T-helper 2 cell treated with Interferon-gamma antibody and Interleukin-4, amounts not matched to agents 5 μg/mL and 100 μg/mL, for 36 hours (primary cell): ENCODE measurements around the gene DNM3.

Experiments
- DNase-seq: peaks from one replicate; pipeline ENCODE4 v3.0.0; 2021; ENCODE audit warnings: low spot score
- H3K27ac Mint-ChIP-seq: one replicate; pipeline ENCODE4 v1.8.0; 2021; ENCODE audit warnings: mild to moderate bottlenecking, mixed read lengths
- H3K27me3 Mint-ChIP-seq: one replicate; pipeline ENCODE4 v1.8.0; 2021; ENCODE audit warnings: low read depth, mixed read lengths
- H3K36me3 Mint-ChIP-seq: one replicate; pipeline ENCODE4 v1.8.0; 2021; ENCODE audit warnings: low read depth, mixed read lengths
- H3K4me1 Mint-ChIP-seq: one replicate; pipeline ENCODE4 v1.8.0; 2021; ENCODE audit warnings: low read depth, mixed read lengths
- H3K4me3 Mint-ChIP-seq: one replicate; pipeline ENCODE4 v1.8.0; 2022; ENCODE audit warnings: mild to moderate bottlenecking, moderate library complexity, mixed read lengths
- H3K9me3 Mint-ChIP-seq: one replicate; pipeline ENCODE4 v1.8.0; 2021; ENCODE audit warnings: mixed read lengths

Gene DNM3

DNA sequence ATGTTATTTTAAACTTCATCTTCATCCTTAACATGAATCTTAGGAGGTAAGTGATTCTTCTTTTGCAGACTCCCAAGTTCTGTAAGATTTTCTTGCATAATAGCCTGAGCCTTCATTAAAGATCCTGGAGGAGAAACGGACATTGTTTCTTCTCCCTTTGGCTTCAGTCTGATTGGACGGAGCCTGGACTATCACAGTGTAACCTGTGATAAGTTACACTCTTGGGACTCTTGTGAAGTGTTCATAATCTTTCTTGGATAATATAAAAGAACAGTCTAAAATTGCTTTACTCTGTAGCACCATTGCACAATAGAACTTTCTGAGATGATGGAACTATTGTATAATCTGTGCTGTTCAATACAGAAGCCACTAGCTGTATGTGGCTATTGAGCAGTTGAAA lies 244.8 kb downstream of the DNM3 start:
- H3K27ac Mint-ChIP-seq: no peak overlapping the region
- peaks cover 5% of the 10 kb centered on the region for H3K27me3 Mint-ChIP-seq
- H3K9me3 Mint-ChIP-seq: no peaks in the 10 kb centered on the region
- H3K36me3 Mint-ChIP-seq: no peaks in the 10 kb centered on the region
- peaks cover 4% of the 10 kb centered on the region for H3K4me1 Mint-ChIP-seq
- no peak for DNase-seq
- no peak overlapping the region for H3K4me3 Mint-ChIP-seq

DNA sequence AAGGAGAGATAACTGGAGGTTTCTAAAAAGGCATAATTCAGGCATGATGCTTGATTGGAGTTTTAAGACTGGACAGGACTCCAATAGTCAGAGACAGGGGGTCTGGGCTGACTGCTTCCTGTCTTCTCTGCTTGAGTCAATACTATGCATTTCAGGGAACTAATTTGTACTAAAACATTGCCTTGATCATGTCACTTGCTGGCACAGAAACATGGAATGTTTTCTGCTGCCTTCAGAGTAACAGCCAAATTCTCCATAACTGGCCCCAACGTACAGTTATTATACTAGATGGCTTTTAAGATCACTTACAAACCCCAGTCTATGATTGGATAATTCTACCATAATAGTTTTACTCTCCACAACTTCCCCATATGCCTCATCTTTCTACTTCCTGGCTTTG lies 247.0 kb downstream of the DNM3 start:
- peaks cover 5% of the 10 kb centered on the region for H3K27me3 Mint-ChIP-seq
- H3K4me1 Mint-ChIP-seq: peaks cover 4% of the 10 kb centered on the region
- DNase-seq: no peak
- H3K36me3 Mint-ChIP-seq: no peaks in the 10 kb centered on the region
- H3K27ac Mint-ChIP-seq: no peak overlapping the region
- no peaks in the 10 kb centered on the region for H3K9me3 Mint-ChIP-seq
- no peak overlapping the region for H3K4me3 Mint-ChIP-seq

DNA sequence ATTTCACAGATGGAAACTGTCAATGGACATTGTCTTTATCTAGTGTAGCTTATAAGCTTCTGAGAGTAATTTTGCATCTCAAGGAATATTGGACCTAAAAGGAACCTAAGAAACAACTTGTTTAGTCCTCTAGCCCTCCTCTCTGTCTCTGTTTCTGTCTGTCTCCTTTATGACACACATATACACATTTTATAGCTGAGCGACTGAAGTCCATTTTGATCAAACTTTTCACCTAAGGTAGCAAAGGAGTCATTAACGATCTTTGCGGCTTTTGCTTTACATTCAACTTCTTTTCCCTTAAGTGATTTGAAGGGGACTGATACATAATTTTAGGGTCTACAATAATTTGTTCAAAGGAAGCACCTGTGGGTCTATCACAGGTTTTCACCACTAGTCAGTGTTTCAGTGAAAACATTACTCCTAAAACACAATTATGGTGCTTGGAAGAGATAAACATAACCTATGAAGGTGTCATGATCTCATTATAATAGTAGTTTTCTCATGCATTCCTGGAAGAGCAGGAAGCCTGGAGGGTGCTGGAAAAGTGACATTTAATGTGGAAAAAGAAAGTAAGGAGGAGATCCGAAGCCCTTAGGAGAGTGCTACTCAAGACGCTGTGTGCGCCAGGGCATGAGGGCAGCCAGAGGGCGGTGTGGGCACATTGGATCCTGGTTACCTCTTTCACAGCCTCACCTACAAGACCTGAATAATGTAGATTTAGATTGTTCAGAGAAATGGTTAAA lies 248.6 kb downstream of the DNM3 start:
- H3K4me3 Mint-ChIP-seq: no peak overlapping the region
- peak; percentile 43 for DNase-seq
- H3K27ac Mint-ChIP-seq: no peak overlapping the region
- H3K27me3 Mint-ChIP-seq: peaks cover 5% of the 10 kb centered on the region
- peaks cover 4% of the 10 kb centered on the region for H3K4me1 Mint-ChIP-seq
- H3K9me3 Mint-ChIP-seq: no peaks in the 10 kb centered on the region
- H3K36me3 Mint-ChIP-seq: no peaks in the 10 kb centered on the region

DNA sequence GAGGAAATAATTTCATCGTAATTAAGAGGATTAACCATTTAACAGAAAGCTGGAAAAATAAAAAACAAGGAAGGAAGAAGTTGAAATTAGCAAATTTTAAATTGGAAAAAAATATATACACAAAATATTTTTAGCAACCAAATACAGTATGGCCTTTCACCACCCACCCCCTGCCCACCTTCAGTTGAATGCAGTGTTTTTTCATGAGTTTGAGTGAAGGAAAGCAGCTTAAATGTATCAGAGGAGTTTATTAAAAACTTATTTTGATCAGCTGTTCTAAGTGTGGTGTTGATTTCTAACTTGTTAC lies 249.2 kb downstream of the DNM3 start:
- no peak overlapping the region for H3K4me3 Mint-ChIP-seq
- H3K4me1 Mint-ChIP-seq: peaks cover 4% of the 10 kb centered on the region
- DNase-seq: no peak
- H3K9me3 Mint-ChIP-seq: no peaks in the 10 kb centered on the region
- H3K27me3 Mint-ChIP-seq: peaks cover 2% of the 10 kb centered on the region
- H3K36me3 Mint-ChIP-seq: no peaks in the 10 kb centered on the region
- no peak overlapping the region for H3K27ac Mint-ChIP-seq

DNA sequence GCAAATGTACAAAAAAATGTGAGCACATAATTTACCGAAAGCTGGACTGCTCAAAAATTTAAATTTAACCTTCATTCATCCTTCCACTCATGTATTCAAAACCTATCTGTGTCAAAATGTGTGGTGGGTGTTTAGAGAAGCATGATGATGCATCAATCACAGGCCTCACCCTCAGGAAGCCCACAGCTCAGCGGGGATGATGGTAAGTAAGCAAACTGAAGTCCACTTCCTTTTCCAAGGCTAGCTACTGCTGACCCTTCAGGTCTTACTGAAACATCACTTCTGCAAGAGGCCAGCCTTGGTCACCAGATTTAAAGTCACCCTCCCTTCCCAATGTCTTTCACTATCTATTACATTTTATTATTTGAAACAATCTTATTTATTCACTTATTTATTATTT lies 254.5 kb downstream of the DNM3 start:
- Mint-ChIP-seq H3K36me3 (no peaks in the 10 kb centered on the region), H3K4me3 (no peak overlapping the region), H3K9me3 (no peaks in the 10 kb centered on the region), H3K4me1 (no peaks in the 10 kb centered on the region), H3K27me3 (no peaks in the 10 kb centered on the region), H3K27ac (no peak overlapping the region)
- no peak for DNase-seq

DNA sequence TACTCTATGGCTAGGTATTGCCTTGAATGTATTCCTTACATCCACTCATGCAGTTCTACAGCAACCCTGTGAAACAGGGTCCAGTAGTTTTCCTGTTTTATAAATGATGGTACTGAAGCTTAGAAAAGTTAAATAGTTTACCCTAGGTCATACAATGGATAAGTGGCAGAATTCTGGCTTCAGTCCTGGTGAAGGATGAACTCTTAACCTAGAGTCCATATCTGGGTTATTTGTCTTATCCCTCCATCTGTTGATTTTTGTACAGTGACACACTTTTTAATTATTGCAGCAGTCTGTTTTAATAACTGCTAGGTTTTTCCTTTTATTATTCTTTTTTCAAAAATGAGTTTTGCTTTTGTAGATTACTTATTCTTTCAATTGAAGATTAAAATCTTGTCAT lies 263.9 kb downstream of the DNM3 start:
- Mint-ChIP-seq H3K9me3 (no peaks in the 10 kb centered on the region), H3K36me3 (no peaks in the 10 kb centered on the region), H3K27ac (no peak overlapping the region), H3K4me1 (no peaks in the 10 kb centered on the region), H3K27me3 (peaks cover 26% of the 10 kb centered on the region), H3K4me3 (no peak overlapping the region)
- DNase-seq: no peak

DNA sequence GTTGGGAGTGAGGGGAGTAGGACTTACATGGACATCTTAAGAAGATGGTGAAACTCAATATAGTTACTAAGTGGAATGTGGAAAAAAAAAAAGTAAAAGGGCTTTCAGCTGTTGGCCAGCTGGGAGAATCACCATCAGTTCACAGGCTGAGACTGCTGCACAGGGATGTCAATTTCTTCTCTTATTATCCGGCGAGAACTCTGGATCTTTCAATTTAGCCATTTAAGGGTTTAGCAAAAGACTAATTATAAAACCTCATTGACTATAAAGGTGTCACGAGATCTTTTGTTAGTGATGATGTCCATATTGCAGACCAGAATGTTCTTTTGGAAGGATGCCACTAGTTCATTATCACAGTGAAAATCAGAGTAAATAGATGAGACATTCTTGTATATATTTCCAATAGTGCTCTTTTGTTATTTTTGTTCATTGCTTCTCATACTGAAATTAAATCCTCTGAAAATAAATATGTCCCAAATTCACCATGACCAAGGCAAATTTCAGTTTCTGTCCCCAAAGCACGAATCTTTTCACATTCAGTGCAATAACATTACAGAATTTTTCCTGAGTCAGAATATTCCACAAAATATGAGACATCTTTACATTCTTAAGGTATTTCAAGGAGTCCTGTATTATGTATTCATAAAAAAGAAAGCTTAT lies 266.1 kb downstream of the DNM3 start:
- H3K36me3 Mint-ChIP-seq: no peaks in the 10 kb centered on the region
- no peak overlapping the region for H3K27ac Mint-ChIP-seq
- no peaks in the 10 kb centered on the region for H3K9me3 Mint-ChIP-seq
- no peak for DNase-seq
- H3K27me3 Mint-ChIP-seq: peaks cover 23% of the 10 kb centered on the region
- H3K4me3 Mint-ChIP-seq: no peak overlapping the region
- no peaks in the 10 kb centered on the region for H3K4me1 Mint-ChIP-seq

DNA sequence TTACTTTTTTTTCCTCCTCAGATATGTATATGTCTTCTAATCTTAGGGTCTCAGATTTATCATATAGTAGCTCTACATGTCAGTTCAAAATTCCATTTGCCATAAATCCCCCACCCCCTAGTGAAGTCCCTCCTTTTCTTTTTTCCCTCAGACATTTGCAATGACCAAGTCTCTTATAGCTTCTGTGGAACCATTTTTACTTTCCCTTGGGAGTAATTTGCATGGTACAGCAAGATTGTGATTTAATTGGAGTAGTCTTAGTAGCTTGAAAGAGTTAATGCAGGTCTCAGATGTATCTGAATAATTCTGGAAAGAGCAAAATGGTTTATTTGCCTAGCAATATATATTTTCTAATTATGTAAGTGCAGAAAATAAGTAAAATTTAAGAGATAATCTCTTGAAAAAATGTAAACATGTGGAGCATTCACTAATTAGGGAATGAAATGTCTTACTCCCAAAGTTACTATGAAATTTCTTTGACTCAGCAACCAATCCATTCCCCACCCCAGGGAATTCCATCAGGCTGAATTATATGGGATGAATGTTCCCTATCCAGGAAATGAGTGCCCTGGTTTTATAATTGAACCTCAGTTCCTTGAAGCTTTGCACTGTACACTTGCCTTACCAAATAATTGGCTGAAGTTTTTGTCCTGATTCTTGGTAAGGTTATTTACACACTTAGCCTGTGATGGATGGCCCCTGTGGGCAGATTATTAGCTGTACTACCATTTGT lies 267.0 kb downstream of the DNM3 start:
- H3K27me3 Mint-ChIP-seq: peaks cover 20% of the 10 kb centered on the region
- no peak overlapping the region for H3K27ac Mint-ChIP-seq
- H3K36me3 Mint-ChIP-seq: no peaks in the 10 kb centered on the region
- H3K4me3 Mint-ChIP-seq: no peak overlapping the region
- H3K9me3 Mint-ChIP-seq: no peaks in the 10 kb centered on the region
- H3K4me1 Mint-ChIP-seq: no peaks in the 10 kb centered on the region
- no peak for DNase-seq

DNA sequence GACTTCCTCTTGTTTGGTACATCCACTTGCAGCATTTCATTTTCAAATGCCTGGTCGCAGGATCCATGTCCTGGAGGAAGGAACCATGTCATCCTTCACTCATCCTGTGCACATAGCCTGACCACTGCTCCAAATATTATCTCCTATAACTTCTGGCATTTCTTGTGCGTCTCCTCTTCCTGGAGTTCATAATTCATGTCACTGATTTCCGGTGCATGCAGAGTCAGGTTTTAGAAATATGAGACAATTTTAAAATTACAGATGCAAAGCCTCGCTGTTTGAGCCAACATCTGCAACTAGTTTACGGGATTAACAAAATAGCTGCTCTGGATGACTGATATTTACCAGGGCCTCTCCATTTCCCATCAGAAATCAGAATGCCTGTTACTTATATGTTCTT lies 268.1 kb downstream of the DNM3 start:
- Mint-ChIP-seq H3K27me3 (peaks cover 20% of the 10 kb centered on the region), H3K4me3 (no peak overlapping the region), H3K9me3 (no peaks in the 10 kb centered on the region), H3K36me3 (no peaks in the 10 kb centered on the region), H3K4me1 (no peaks in the 10 kb centered on the region), H3K27ac (no peak overlapping the region)
- DNase-seq: no peak

DNA sequence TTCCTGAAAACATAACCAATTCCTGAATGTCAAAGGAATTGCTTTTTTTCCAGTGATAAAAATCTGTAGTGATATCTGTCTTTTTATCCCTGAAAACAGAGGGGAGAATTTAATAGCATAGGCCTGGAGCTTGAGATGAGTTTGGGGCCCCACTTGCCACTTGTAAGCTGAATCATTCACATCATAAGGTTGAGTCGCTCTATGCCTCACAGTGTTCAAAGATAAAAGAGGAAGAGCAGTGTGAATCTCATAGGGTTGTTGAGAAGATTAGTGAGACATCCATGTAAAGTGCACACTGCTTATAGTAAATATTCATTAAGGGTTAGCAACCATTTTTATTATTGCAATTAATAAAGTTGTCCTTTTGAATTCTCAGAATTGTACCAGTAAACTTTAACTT lies 271.3 kb downstream of the DNM3 start:
- Mint-ChIP-seq H3K27me3 (peaks cover 14% of the 10 kb centered on the region), H3K9me3 (no peaks in the 10 kb centered on the region), H3K27ac (no peak overlapping the region), H3K36me3 (peaks cover 3% of the 10 kb centered on the region), H3K4me3 (no peak overlapping the region), H3K4me1 (peaks cover 5% of the 10 kb centered on the region)
- DNase-seq: no peak

DNA sequence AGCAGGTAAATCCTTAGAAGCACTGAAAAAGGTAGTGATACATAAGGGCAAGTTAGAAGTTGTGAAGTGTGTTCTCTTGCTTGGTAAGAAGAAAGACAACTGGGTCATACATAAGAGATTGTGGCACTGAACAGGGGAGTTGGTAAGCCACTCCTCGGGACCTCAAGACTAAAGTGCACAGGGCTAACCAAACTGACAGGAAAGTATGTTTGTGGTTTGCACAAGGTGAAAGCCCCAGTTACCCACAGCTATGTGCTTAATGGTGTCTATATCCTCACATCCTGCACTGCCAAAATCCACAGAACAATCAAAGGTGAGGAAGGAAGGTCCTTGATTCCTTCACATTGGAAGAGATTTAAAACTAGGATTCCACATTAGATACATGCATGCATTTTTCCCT lies 276.5 kb downstream of the DNM3 start:
- peak overlapping the region; percentile 60 for H3K4me3 Mint-ChIP-seq
- no peaks in the 10 kb centered on the region for H3K9me3 Mint-ChIP-seq
- peaks cover 7% of the 10 kb centered on the region for H3K36me3 Mint-ChIP-seq
- H3K4me1 Mint-ChIP-seq: peaks cover 26% of the 10 kb centered on the region
- peak overlapping the region; percentile 60 for H3K27ac Mint-ChIP-seq
- DNase-seq: peak; percentile 30
- H3K27me3 Mint-ChIP-seq: no peaks in the 10 kb centered on the region

DNA sequence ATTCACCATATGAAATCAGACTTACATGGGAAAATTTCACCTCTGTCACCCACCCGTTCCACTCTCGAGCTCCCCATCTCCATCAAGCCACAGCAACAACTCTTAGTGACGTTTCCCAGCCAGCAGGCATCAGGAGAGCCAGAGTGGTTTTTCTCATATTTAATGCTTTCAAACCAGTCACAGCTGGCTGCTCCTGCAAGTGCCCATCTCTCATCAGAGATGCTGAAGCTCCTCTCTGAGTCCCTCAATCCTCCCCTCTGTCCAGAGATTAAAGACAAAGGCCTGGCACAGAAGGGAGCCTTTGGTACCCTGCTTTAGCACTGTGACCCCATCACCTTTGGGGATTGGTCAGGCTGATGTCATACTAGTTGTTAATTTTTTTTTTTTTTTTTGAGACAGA lies 277.3 kb downstream of the DNM3 start:
- Mint-ChIP-seq H3K36me3 (peaks cover 7% of the 10 kb centered on the region), H3K27me3 (no peaks in the 10 kb centered on the region), H3K4me3 (peak overlapping the region; percentile 7), H3K9me3 (no peaks in the 10 kb centered on the region), H3K4me1 (peaks cover 26% of the 10 kb centered on the region), H3K27ac (peak overlapping the region; percentile 65)
- no peak for DNase-seq

DNA sequence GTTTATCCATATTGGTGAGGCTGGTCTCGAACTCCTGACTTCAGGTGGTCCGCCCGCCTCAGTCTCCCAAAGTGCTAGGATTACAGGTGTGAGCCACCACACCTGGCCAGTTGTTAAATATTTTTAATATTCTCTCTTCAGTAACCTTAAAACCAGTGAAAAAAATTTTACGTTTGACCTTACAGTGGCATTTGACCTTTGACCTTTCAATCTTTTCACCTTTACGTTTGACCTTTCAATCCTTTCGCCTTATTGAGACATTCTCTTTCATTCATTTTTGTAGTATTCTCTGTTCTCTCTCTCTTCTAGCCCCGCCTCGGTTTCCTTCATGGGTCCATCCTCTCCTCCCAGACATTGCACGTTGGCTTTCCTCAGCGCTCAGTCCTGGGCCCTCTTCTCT lies 277.9 kb downstream of the DNM3 start:
- Mint-ChIP-seq H3K36me3 (peaks cover 7% of the 10 kb centered on the region), H3K4me1 (peaks cover 26% of the 10 kb centered on the region), H3K27me3 (no peaks in the 10 kb centered on the region), H3K9me3 (no peaks in the 10 kb centered on the region), H3K4me3 (no peak overlapping the region), H3K27ac (no peak overlapping the region)
- no peak for DNase-seq

DNA sequence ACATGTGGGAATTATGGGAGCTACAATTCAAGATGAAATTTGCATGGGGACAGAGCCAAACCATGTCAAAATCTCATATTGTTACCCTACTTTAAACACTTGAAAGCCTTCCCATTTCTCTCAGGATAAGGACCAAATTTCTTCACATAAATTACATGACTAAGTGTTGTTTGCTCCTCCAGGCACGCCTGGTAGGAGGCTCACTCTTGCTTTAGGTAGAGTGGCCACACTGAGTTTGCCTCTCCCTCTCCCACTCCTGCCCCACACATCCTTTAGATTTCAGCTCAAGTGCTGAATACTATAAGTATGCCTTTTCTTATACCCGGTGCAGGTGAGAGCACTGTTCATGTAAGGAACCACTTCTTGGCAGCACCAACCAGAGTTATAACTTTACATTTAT lies 279.1 kb downstream of the DNM3 start:
- H3K36me3 Mint-ChIP-seq: peaks cover 7% of the 10 kb centered on the region
- no peak overlapping the region for H3K27ac Mint-ChIP-seq
- DNase-seq: no peak
- H3K9me3 Mint-ChIP-seq: no peaks in the 10 kb centered on the region
- peaks cover 26% of the 10 kb centered on the region for H3K4me1 Mint-ChIP-seq
- no peaks in the 10 kb centered on the region for H3K27me3 Mint-ChIP-seq
- H3K4me3 Mint-ChIP-seq: no peak overlapping the region
